Endometrial microvascular endothelial cells (primary cell): ENCODE data around the gene PRKAG2. TPM values are rescaled to one million over a fixed set of nuclear protein-coding genes. Genes with fewer than 3 reads are reported as not detected.
"Not testable (repeated sequence)": the region's sequence is repeated elsewhere in the genome, so short reads cannot be mapped to it uniquely, and the experiment has no call there.

Experiments used
- in situ Hi-C: cut with HindIII; loops from 2 replicates; pipeline ENCODE4 v1.10.0; 2017; ENCODE audit warnings: low sequenced_read_pairs, low pct_unique_long_range_greater_than_20kb; ENCODE audit errors: inconsistent ontology term
- total RNA-seq: library from RNA; depleted of rRNA; stranded (reverse); fragments of >200 nt; gene quantifications from one replicate; pipeline ENCODE4 v1.2.3, GENCODE V29; 2015; ENCODE audit errors: inconsistent ontology term

The PRKAG2 gene
- total RNA-seq, 1 donor from 2014 or later: 67.1 TPM

DNA sequence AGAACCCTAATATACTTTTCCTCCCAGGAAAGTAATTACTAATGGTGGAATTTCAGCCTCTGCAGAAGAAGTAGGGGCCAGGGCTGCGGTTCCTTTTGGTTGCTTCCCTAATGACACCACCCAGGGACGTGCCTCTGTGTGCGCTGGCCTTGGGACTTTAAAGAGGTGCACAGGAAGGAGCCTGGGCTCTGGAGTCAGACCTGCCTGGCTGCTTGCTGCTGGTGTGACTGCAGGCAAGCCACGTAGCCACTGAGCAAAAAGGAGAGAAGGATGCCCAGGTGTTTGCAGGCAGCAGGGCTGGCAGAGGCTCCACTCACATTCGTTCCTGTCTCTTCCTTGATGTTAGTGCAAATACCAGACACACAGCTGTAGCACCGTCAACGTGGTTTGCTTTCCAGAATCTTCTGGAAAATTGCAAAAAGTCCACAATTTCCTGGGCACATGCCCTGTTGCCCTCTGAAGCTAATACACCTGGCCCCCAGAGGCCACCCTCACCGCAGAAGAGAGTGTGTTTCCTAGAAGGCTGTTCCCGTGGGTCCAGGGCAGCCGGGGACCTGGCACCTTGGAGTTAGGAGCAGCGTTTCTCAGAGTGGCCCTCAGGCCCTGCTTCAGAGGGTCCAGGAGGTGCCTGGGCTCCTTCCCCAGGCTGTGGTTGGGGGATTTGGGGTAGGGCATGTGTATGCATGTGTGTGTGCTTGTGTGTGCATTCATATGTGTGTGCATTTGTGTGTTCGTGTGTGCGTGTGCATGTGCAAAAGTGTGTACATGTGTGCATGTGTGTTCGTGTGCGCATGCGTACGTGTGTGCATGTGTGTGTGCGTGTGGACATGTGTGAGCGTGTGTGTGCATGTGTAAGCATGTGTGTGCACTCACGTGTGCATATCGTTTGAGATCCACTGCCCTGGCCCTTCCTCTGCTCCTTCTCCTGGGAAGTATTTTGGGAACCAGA lies 12.8 kb upstream of the PRKAG2 start:
- in situ Hi-C loops: no loop called here

DNA sequence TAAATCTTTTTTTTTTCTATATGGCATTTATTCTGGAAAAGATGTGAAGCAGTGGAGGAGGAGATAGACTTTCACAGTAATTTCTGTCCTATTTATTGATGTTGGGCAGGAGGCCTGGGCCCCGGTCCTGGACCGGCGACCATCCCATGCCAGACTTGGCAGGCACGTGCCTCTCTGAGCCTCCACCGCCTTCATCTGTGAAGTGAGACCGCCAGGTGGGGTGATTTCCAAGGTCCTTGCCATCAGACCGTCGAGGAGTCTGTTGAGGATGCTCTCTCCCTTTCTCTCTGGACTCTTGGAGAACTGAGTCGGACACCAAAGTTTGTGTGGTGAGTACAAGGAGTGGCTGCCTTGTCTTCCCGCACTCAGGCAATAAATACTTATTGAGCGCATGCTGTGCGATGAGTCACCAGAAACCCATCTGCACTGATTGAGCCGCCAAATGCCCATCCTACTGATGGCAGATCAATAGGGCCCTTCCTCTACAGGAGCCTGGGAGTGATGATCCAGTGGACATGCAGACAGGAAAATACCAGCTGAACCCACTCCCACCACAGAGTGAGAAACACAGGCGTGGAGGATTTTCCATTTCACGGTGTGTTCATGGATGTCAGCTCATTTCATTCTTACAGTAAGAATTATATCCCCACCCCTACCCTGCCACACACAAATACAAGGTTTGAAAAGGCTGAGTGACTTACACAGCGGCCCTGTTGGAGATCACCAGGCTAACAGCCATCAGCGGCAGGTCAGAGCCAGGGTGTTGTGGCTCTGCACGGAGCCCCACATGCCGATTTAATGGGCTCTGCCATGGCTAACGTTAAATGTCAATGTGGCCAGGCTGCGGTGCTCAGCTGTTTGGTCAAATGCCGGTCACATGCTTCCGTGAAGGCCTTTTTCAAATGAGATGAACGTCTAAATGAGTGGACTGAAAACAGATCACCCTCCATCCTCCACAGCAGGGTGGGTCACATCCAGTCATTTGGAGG lies 11.5 kb upstream of the PRKAG2 start:
- in situ Hi-C loops: no loop called here

DNA sequence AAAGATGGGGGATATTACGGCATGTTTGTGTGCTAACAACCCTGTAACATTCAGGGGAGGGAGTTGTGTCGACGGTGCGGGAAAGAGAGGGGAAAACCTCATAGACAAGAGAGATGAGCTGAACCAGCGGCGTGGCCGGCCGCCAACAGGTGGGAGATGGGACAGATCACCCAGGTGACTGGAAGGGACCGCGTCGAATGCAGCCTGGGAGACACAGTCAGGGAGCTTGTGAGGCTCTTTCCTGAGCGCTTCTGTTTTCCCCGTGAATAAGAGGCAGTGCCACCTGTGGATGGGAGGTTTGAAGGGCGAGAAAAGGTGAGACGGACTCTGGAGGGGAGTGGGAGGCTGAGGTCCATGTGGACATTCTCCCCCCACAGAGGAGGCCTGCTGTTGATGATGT lies 9.9 kb upstream of the PRKAG2 start:
- in situ Hi-C loops: no loop called here

DNA sequence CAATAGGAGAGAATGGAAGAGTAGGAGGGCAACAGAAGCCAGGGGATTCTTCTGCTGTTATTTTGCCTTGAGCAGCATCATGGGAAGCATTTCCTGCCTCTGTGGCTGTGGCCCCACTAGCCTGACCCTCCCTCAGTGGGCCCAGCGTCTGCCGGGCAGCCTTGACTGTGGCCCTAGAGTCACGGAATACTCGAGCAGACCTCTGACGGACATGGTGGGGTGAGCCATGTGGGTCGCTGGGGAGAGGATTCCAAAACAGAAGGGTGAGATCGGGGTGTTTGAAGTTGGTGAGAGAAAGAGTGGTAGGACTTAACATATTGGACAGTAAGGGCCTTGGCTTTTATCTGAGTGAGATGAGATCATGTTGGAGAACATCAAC lies 8.3 kb upstream of the PRKAG2 start:
- in situ Hi-C loops: no loop called here

DNA sequence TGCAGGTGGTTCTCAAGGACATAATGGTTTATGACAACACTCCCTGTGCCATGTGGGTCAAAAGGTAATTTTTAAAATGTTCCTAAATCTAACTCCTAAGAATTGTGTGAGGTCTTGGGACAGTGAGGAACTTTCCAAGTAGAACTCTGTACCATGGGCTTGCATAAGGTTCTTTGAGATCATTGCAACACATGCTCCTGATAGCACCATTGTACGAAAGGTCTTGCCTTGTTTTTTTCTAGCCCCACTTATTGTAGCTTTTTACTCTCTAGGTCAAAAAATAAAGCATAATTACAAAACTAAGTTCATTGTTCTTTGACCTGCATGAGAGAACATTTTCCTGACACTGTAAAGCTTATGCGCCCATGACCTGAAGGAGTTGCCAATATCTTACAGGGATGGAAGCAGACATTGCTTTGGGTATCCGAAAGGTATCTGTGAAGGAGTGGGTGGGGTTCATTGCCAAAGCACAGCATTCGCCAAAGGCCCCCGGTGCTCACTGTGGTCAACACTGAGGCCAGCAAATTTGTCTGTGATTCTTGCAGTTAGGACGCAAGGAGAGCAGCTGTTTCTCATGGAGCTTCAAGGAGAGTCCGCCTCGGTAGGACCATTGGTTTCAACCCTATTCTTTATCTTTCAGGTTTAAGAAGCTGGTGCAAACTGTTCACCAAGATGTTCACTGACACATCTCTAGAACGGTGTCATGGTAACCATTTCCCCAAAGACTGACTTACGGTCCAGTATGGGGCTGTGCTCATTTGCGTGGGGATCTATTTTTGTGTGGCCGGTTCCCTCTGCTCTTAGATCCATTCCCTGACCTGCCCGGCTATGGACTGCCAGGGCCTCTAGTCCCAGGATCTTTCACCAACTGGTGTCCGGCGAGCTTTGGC lies 7.6 kb upstream of the PRKAG2 start:
- in situ Hi-C loops: no loop called here

DNA sequence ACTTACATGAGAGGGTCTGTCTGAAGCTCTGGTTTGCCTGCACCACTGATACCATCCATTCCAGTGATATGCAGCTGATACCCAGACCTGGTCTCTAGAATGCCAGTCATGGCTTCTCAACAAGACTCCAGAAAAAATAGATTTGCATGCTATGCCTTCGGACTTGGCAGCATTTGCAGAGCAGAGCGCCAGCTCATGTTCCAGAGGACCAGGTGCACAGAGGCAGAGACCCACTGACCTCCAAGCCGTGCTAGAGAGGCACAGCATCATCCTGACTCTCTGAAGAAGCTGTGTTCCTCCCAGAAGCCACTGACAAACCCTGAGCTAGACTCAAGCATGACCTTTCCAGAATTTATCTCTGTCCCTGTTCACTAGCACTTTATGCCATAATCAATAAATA lies 6.9 kb upstream of the PRKAG2 start:
- in situ Hi-C loops: no loop called here

DNA sequence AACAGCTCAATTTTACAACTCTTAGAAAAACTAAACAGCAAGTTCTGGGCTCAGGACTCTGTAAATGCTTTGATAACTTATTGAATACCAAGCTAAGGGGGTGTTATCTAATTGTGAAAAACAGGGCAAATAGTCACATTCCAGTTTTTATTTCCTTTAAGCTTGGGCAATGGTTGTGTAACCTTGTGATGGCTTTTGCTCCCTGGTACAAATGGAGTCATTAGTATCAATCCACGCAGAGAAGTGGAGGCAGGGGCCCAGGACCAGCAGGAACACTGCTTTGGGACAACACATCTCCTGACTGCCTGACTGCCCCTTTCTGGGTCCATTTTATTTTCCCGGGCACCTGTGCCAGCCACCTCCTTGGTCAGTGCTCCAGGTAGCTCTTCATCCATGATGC lies 5.8 kb upstream of the PRKAG2 start:
- in situ Hi-C loops: no loop called here

DNA sequence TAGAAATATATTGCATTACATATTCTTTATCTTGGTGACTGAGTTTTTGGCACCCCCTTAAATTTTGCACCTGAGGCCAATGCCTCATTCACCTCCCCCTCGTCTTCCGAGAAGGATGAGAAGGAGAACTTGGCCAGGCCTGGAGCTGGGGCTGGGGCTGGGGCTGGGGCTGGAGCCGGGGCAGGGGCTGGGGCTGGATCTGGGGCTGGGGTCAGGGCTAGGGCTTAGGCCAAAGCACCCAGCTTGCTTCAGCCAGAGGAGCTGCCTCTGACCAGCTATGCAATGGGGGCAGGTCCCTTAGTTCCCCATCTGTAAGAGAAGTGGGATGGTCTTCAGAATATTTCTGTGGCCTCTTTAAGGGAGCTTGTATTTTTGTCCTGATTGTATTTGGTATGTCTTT lies 3.8 kb upstream of the PRKAG2 start:
- in situ Hi-C loops: no loop called here

DNA sequence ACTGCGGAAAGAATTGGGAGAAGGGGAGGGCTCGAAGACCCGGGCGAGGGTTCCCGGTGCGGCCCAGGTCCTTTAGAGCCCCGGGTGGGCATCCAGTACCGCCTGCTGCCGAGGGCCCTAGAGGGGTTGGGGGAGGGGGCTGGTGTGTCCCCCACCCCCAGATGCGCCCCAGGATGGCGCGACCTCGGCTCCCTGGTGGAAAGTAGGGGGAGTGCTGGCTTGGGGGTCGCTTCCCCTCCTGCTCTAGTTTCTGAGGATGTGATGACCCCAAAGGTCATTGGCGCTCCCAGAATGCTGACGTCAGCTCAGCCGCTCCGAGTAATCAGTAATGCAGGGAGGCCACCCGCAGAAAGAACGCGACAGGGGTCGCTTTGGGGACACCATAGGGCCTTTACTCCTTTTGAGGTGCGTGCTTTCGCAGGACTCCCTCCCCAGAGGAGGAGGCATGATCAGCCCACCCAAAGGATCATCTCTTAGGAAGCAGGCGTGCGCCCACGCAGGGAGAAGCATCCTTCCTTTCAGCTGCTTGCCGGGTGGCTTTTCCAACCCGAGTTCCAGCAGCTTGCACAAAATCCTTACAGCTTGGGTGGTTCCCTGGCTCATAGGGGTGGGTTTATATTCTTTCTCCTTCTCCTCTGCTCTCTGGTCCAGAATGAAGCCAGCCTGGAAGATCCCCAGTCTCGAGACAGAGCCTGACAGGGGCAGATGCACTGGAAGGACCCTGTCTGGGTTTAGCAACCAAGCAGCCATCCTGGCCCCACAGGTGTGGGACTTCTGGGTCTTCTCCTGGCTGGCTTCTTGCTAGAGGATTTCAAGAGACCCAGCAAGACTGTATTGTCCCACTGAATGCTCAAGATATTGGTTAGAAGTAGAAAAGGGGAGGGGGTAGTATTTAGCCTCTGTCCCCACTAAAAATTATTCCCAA lies 1.3 kb upstream of the PRKAG2 start:
- in situ Hi-C loops: no loop called here

DNA sequence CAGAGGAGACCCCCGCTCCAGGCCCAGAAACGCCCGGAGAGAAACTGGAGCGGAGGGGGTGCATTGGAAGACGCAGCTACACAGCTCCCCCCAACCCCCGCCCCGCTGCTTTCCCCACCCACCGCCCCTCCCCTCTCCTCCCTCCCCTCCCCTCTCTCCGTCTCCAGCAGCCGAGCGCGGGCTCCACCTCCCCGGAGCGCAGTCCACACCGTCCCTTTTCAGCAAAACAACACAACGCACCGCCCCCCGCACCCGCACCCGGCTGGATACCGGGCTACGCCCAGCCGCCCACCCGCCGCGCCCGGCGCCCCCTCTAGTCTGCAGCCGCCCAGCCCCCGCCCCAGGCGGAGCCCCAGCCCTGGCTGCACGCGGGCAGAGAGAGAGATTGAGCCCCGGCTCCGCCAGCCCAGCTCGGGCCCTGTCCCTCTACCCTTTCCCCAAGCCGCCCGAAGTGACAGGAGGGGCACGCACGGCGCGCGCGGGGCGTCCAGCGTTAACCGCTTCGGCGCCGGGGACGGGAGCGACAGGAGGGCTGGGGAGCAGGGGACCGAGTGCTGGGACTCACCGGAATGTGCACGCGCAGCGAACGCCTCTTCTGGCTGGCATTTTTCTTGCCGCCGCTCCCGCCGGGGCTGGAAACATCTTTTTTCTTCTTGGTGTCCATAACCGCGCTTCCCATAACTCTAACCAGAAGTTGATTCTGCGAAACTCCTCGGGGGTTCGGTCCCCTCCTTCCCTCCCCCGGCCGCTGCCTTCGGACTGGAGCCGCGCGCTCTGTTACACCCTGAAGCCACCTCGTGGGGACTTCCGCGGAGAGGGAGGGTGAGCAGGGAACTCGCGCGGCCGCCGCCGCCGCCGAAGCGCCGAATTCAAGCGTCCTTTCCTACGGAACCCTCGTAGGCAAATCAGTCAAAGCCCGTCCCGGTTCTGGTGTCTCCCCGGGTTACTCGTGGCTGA lies 695 bp downstream of the PRKAG2 start:
- in situ Hi-C loops: no loop called here

DNA sequence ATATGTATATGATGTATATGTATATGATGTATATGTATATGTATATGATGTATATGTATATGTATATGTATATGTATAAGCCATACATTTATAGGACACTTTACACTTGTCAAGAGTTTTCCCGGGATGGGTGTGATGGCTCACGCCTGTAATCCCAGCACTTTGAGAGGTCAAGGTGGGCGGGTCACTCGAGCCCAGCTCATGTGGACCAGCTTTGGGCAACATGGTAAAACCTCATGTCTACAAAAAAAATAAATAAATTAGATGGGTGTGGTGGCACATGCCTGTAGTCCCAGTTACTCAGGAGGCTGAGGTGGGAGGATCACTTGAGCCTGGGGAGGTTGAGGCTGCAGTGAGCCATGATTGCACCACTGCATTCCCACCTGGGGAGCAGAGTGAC lies 2.4 kb downstream of the PRKAG2 start:
- in situ Hi-C loops: not testable (repeated sequence)

DNA sequence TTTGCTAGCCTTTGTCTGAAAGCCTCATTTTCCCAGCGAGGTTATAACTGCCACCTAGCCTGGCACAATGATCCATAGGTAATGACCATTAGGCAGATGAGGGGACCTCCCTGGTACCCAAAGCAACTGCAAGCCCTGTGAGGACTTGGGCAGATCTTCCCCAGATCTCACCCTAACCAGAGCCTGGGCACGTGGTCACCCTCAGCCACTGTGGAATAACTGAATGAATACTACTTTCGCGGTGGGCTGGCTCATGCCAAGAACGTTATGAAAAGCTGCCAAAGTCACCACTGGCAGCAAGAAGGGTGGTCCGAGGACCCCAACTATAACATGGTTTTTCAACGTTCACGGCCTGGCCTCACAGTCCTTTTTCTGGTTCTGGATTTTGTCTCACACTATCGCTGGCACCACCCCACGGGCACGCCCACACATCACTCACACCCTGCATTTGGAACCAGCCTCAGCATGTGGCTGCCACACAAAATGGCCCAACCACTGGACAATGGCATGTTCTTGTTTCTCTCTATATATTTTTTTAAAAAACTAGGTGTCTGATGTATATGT lies 3.4 kb downstream of the PRKAG2 start:
- in situ Hi-C loops: no loop called here

DNA sequence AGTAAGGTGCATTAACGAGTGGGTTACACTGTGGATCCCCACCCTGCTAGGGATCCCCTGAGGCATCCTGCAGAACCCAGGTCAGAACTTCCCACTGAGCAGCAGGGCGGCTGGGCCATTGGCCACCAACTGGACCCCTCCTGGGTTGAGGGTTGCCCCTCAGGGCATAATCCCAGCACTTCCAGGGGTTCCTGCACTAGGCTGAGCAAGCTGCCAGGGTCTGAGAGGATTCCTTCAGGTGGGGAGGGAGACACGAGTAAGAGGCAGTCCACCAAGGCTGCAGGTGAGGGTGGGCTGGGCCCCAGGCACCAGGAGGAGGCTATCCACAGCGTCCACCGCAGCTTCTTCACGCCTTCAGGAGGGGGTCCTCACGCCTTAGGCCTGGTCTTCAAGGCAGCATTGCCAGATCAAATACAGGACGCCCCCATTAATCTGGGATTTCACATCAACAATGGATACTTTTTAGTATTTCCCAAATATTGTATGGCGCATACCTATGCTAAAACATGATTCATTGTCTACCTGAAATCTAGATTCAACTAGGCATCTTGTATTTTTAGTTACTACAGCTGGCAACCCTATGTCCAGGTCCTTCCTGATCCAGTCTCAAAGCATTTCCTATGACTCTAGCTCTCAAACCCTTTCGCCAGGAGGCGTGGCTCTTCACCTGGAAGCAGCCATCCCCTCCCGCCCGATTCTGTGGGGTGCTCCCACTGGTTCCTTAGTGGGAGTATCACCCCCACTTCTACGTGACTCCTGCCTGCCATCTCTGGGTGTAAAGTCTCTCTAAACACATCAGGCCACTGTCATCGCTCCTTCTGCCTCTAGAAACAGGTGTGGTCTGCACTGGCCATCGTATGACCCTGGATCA lies 4.1 kb downstream of the PRKAG2 start:
- in situ Hi-C loops: no loop called here

DNA sequence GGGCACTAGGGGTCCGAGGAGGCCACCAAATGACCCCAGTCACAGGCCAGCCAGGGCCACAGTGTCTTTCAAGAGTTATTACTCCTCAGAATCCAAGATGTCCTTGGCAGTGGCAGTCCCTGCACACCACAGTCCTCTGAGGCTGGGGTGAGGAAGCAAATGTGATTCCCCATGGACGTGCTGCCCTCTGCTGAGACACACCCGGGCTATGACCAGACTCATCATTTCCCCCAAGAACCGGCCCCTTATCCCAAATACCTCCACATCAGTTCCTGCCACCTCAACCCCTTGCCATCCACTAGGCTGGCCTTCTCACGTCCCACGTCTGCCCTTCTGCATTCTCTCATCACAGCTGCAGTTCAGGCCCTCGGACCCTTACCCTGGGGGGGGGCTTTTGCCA lies 5.0 kb downstream of the PRKAG2 start:
- in situ Hi-C loops: no loop called here

DNA sequence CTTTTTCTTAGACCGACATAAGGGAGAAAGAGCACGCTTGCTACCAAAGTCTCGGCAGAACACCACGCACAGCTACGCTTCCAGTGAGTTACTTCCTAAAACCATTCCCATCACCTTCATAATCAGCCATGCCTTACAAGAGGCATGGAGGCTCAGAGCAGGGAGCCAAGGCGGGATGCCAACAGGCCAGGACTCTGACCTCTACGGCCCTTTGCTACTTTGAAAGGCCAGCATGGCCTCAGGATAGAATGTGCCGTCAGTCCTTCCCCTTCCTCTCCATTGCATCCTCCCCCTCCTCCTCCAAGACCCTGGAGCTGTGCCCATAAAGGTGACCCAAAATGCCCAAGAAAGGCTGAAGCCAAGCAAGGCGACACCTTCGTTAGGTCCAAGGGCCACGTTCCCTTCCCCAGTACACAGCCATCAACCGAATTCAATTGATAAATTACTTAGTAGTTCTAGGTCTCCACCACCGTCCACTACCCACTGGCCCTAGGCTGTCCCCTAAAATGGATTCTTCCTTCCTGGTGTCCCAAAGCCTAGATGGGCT lies 5.7 kb downstream of the PRKAG2 start:
- in situ Hi-C loops: no loop called here
